ENCODE measurements around the gene ZNF268. TPM values are rescaled to one million over a fixed set of nuclear protein-coding genes. Genes with fewer than 3 reads are reported as not detected.

ZNF268 gene
- total RNA-seq, 1 donor from 2014 or later, result 15.7 TPM

DNA sequence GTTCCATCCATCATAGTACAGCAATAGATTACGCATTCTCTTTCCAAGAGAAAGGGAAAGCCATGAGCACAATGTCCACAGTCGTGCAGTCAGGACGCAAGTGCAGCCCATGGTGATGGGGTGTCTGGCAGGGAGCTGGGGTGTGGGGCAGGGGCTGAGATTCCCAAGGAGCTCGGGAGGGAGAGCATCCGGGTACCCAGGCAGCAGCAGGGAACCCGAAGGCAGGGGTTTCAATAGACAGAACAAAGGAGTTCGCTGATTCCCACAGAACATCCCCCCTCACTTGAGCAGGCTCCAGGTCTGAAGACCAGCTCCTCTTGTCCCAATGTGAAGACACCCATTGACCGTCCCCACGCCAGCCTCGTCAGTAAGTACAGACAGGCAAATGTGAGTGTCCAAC is 40.9 kb downstream of the ZNF268 start:
- Histone ChIP-seq H3K9ac (ENCODE audit: low read depth in 1 of 3, low read length in 3 of 3) (no peak overlapping the region), H3K36me3 (ENCODE audit: control insufficient read depth in 3 of 3, insufficient read depth in 3 of 3, low read length in 3 of 3) (no peaks in the 10 kb centered on the region), H3K9me3 (ENCODE audit: control insufficient read depth in 3 of 3, low read length in 3 of 3) (peaks cover 11 to 40% (median 25%) of the 10 kb centered on the region in 3 donors), H3K27ac (ENCODE audit: low read depth, low read length) (no peak overlapping the region), H3K4me1 (ENCODE audit: control insufficient read depth in 3 of 3, insufficient read depth in 3 of 3, low read length in 3 of 3) (no peaks in the 10 kb centered on the region), H3K4me3 (ENCODE audit: low read length in 3 of 3) (peak overlapping the region in 1 of 3 donors; percentile 14), H3K27me3 (ENCODE audit: control insufficient read depth in 3 of 3, insufficient read depth in 3 of 3, low read length in 3 of 3) (no peaks in the 10 kb centered on the region)

DNA sequence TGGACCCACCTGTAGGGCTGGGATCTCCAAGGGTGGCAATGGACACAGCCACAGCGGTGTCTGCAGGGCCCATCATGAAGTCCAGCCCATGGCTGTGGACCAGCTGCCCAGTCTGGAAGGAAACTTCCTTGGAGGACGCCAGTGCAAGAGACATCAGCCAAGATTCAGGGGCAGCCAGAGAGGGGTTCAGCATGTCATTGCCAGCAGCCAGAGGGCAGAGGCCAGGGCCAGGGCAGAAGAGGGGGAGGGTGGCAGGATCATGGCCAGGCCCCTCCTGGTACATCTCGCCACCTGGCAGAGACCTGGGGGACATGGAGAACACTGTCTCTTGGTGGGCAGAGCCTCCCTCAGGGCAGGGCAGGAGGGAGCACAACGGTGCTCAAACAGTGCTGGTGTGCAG is 44.2 kb downstream of the ZNF268 start:
- H3K27ac ChIP-seq (ENCODE audit: low read depth, low read length), result no peak overlapping the region
- H3K9me3 ChIP-seq (ENCODE audit: control insufficient read depth in 3 of 3, low read length in 3 of 3), result peaks cover 6 to 27% (median 9%) of the 10 kb centered on the region in 3 donors
- H3K4me1 ChIP-seq (ENCODE audit: control insufficient read depth in 3 of 3, insufficient read depth in 3 of 3, low read length in 3 of 3), result no peaks in the 10 kb centered on the region
- no peaks in the 10 kb centered on the region for H3K27me3 ChIP-seq (ENCODE audit: control insufficient read depth in 3 of 3, insufficient read depth in 3 of 3, low read length in 3 of 3)
- no peaks in the 10 kb centered on the region for H3K36me3 ChIP-seq (ENCODE audit: control insufficient read depth in 3 of 3, insufficient read depth in 3 of 3, low read length in 3 of 3)
- no peak overlapping the region for H3K4me3 ChIP-seq (ENCODE audit: low read length in 3 of 3)
- H3K9ac ChIP-seq (ENCODE audit: low read depth in 1 of 3, low read length in 3 of 3), result no peak overlapping the region

GRCh38 chr12:133226690-133227089 is 45.4 kb downstream of the ZNF268 start:
- H3K9ac ChIP-seq (ENCODE audit: low read depth in 1 of 3, low read length in 3 of 3), result no peak overlapping the region
- peaks cover 4 to 26% (median 9%) of the 10 kb centered on the region in 3 donors for H3K9me3 ChIP-seq (ENCODE audit: control insufficient read depth in 3 of 3, low read length in 3 of 3)
- no peaks in the 10 kb centered on the region for H3K4me1 ChIP-seq (ENCODE audit: control insufficient read depth in 3 of 3, insufficient read depth in 3 of 3, low read length in 3 of 3)
- H3K27ac ChIP-seq (ENCODE audit: low read depth, low read length), result no peak overlapping the region
- H3K27me3 ChIP-seq (ENCODE audit: control insufficient read depth in 3 of 3, insufficient read depth in 3 of 3, low read length in 3 of 3), result no peaks in the 10 kb centered on the region
- no peak overlapping the region for H3K4me3 ChIP-seq (ENCODE audit: low read length in 3 of 3)
- no peaks in the 10 kb centered on the region for H3K36me3 ChIP-seq (ENCODE audit: control insufficient read depth in 3 of 3, insufficient read depth in 3 of 3, low read length in 3 of 3)

DNA sequence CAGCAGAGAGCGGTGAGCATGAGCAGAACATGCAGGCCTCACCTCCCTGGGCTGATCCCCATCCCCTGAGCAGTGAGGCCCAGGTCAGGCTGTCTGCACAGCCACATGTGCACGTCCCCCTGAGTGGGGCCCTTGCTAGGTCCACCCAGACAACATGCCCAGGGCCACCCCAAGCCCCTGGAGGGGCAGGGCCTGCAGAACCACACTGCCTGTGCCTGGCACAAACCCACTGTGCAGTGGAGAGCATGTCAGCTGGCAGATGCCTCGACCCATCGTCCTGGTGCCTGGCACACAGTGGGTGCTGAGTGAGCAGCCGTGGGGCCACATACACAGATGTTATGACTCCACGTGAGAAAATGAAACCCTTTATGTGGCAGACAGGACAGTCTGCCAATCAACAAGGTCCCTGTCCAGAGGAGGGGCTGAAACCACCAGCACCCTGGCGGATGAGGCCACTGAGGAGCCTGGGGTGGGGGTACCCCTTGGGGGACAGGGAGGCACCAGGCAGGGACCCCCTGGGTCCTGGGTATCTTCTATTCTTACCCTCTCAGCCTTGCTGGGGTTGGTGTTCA is 46.1 kb downstream of the ZNF268 start:
- no peak overlapping the region for H3K27ac ChIP-seq (ENCODE audit: low read depth, low read length)
- no peak overlapping the region for H3K4me3 ChIP-seq (ENCODE audit: low read length in 3 of 3)
- H3K9ac ChIP-seq (ENCODE audit: low read depth in 1 of 3, low read length in 3 of 3), result no peak overlapping the region
- H3K27me3 ChIP-seq (ENCODE audit: control insufficient read depth in 3 of 3, insufficient read depth in 3 of 3, low read length in 3 of 3), result no peaks in the 10 kb centered on the region
- no peaks in the 10 kb centered on the region for H3K36me3 ChIP-seq (ENCODE audit: control insufficient read depth in 3 of 3, insufficient read depth in 3 of 3, low read length in 3 of 3)
- H3K4me1 ChIP-seq (ENCODE audit: control insufficient read depth in 3 of 3, insufficient read depth in 3 of 3, low read length in 3 of 3), result no peaks in the 10 kb centered on the region
- H3K9me3 ChIP-seq (ENCODE audit: control insufficient read depth in 3 of 3, low read length in 3 of 3), result peaks cover 4 to 24% (median 9%) of the 10 kb centered on the region in 3 donors

- H3K9me3 ChIP-seq (ENCODE audit: control insufficient read depth in 3 of 3, low read length in 3 of 3), result peaks cover 3 to 21% (median 4%) of the 10 kb centered on the region in 3 donors
- no peaks in the 10 kb centered on the region for H3K36me3 ChIP-seq (ENCODE audit: control insufficient read depth in 3 of 3, insufficient read depth in 3 of 3, low read length in 3 of 3)
- H3K4me1 ChIP-seq (ENCODE audit: control insufficient read depth in 3 of 3, insufficient read depth in 3 of 3, low read length in 3 of 3), result no peaks in the 10 kb centered on the region
- no peak overlapping the region for H3K9ac ChIP-seq (ENCODE audit: low read depth in 1 of 3, low read length in 3 of 3)
- H3K4me3 ChIP-seq (ENCODE audit: low read length in 3 of 3), result no peak overlapping the region
- no peak overlapping the region for H3K27ac ChIP-seq (ENCODE audit: low read depth, low read length)
- no peaks in the 10 kb centered on the region for H3K27me3 ChIP-seq (ENCODE audit: control insufficient read depth in 3 of 3, insufficient read depth in 3 of 3, low read length in 3 of 3)
These were observed 49.7 kb downstream of the ZNF268 start for GRCh38 chr12:133231001-133231400.

GRCh38 chr12:133233006-133233405 is 51.7 kb downstream of the ZNF268 start:
- Histone ChIP-seq H3K27me3 (ENCODE audit: control insufficient read depth in 3 of 3, insufficient read depth in 3 of 3, low read length in 3 of 3) (no peaks in the 10 kb centered on the region), H3K36me3 (ENCODE audit: control insufficient read depth in 3 of 3, insufficient read depth in 3 of 3, low read length in 3 of 3) (no peaks in the 10 kb centered on the region), H3K4me1 (ENCODE audit: control insufficient read depth in 3 of 3, insufficient read depth in 3 of 3, low read length in 3 of 3) (no peaks in the 10 kb centered on the region), H3K9me3 (ENCODE audit: control insufficient read depth in 3 of 3, low read length in 3 of 3) (peaks cover 0 to 13% (median 4%) of the 10 kb centered on the region in 3 donors), H3K4me3 (ENCODE audit: low read length in 3 of 3) (no peak overlapping the region), H3K9ac (ENCODE audit: low read depth in 1 of 3, low read length in 3 of 3) (no peak overlapping the region), H3K27ac (ENCODE audit: low read depth, low read length) (no peak overlapping the region)

DNA sequence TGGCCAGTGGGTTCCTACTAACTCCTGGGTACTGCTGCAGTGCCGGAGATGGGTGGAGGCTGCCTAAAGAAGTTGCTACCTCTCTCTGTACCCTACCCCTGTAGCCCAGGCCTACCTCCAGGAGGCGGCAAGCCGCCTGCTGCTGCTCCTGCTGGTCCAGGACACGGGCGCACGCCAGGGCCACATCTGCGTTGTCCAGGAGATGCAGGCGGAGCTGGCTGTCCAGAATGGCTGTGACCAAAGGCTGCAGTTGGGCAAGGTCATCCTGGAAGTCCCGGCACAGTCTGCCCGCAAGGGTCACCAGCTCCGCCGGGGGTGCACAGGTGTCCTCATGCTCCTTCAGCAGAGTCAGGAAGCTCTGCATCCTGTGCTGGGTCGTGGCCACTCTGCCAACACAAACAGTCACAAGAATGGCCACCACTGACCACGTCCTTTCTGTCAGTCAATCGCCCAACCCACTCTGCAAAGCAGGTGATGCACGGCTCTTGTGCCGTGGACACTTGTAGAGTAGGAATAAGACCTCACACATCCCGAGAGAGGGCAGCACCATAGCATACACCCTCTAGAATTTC is 52.8 kb downstream of the ZNF268 start:
- no peak overlapping the region for H3K27ac ChIP-seq (ENCODE audit: low read depth, low read length)
- no peaks in the 10 kb centered on the region for H3K36me3 ChIP-seq (ENCODE audit: control insufficient read depth in 3 of 3, insufficient read depth in 3 of 3, low read length in 3 of 3)
- H3K27me3 ChIP-seq (ENCODE audit: control insufficient read depth in 3 of 3, insufficient read depth in 3 of 3, low read length in 3 of 3), result no peaks in the 10 kb centered on the region
- H3K4me3 ChIP-seq (ENCODE audit: low read length in 3 of 3), result no peak overlapping the region
- H3K4me1 ChIP-seq (ENCODE audit: control insufficient read depth in 3 of 3, insufficient read depth in 3 of 3, low read length in 3 of 3), result no peaks in the 10 kb centered on the region
- H3K9ac ChIP-seq (ENCODE audit: low read depth in 1 of 3, low read length in 3 of 3), result no peak overlapping the region
- peaks cover 3 to 13% (median 4%) of the 10 kb centered on the region in 3 donors for H3K9me3 ChIP-seq (ENCODE audit: control insufficient read depth in 3 of 3, low read length in 3 of 3)

DNA sequence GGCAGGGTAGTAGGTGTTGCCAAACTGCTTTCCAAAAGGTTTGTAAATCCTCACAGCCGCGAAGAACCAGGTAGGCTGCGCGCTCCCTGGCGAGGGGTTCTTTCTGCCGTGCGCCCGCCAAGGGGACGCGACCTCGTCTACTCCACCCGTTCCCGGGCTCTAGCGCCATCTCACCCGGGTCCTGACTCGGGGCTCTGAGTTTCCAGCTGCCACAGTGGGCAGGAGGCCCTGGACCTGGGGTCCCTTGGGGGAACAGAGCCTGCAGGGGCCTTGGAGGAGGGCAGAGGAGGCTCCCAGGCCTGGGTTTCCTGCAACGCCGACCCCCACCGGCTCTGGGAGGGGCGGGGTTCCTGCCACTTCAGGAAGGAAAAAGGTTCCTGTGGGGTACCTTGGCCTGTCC is 53.7 kb downstream of the ZNF268 start:
- H3K27me3 ChIP-seq (ENCODE audit: control insufficient read depth in 3 of 3, insufficient read depth in 3 of 3, low read length in 3 of 3), result no peaks in the 10 kb centered on the region
- no peak overlapping the region for H3K27ac ChIP-seq (ENCODE audit: low read depth, low read length)
- H3K4me3 ChIP-seq (ENCODE audit: low read length in 3 of 3), result no peak overlapping the region
- H3K36me3 ChIP-seq (ENCODE audit: control insufficient read depth in 3 of 3, insufficient read depth in 3 of 3, low read length in 3 of 3), result no peaks in the 10 kb centered on the region
- no peak overlapping the region for H3K9ac ChIP-seq (ENCODE audit: low read depth in 1 of 3, low read length in 3 of 3)
- H3K4me1 ChIP-seq (ENCODE audit: control insufficient read depth in 3 of 3, insufficient read depth in 3 of 3, low read length in 3 of 3), result no peaks in the 10 kb centered on the region
- H3K9me3 ChIP-seq (ENCODE audit: control insufficient read depth in 3 of 3, low read length in 3 of 3), result peaks cover 3 to 11% (median 4%) of the 10 kb centered on the region in 3 donors

DNA sequence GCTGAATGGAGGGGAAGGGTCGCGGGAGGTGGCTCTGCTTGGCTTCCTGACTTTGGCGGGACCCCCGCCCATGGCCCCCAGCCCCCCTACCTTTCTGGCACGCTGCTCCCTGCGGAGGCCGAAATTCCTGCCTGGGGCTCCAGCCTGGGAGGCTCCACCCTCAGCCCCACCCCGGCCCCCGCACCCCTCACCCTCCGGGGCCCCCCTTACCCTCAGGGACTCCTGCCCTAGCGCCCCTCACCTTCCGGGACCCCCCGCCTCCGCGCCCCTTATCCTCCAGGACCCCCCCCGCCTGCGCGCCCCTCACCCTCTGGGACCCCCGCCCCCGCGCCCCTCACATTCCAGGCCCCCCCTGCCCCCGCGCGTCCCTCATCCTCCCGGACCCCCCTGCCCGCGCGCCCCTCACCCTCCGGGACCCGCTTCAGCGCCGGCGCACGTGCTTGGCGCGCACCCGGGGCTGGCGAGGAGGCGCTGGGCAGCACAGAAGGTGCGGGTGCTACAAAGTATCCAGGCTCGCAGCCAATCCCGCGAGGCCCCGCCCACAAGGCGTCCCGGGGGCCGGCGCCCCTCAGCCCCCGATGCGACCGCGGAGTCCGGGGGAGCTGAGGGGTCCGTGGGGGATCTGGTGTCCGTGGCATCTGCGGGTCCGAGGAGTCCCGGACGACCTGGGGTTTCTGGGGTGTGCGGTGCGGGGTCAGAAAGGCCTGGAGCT is 54.3 kb downstream of the ZNF268 start, which contains the start of gene ANHX:
ANHX (minus strand) TSS at position 477 of the 712 bp plus-strand sequence. CDS start 1,521 bp downstream, outside the sequence.
- Histone ChIP-seq H3K4me3 (ENCODE audit: low read length in 3 of 3) (no peak within 1 kb of the TSS), H3K4me1 (ENCODE audit: control insufficient read depth in 3 of 3, insufficient read depth in 3 of 3, low read length in 3 of 3) (no peaks in the 10 kb centered on the region), H3K27ac (ENCODE audit: low read depth, low read length) (no peak within 1 kb of the TSS), H3K36me3 (ENCODE audit: control insufficient read depth in 3 of 3, insufficient read depth in 3 of 3, low read length in 3 of 3) (no peaks in the 10 kb centered on the region), H3K9me3 (ENCODE audit: control insufficient read depth in 3 of 3, low read length in 3 of 3) (peaks cover 3 to 11% (median 4%) of the 10 kb centered on the region in 3 donors), H3K9ac (ENCODE audit: low read depth in 1 of 3, low read length in 3 of 3) (no peak within 1 kb of the TSS), H3K27me3 (ENCODE audit: control insufficient read depth in 3 of 3, insufficient read depth in 3 of 3, low read length in 3 of 3) (no peaks in the 10 kb centered on the region)

- Histone ChIP-seq H3K36me3 (ENCODE audit: control insufficient read depth in 3 of 3, insufficient read depth in 3 of 3, low read length in 3 of 3) (no peaks in the 10 kb centered on the region), H3K9ac (ENCODE audit: low read depth in 1 of 3, low read length in 3 of 3) (no peak overlapping the region), H3K4me3 (ENCODE audit: low read length in 3 of 3) (no peak overlapping the region), H3K27ac (ENCODE audit: low read depth, low read length) (no peak overlapping the region), H3K9me3 (ENCODE audit: control insufficient read depth in 3 of 3, low read length in 3 of 3) (peaks cover 3 to 11% (median 4%) of the 10 kb centered on the region in 3 donors), H3K4me1 (ENCODE audit: control insufficient read depth in 3 of 3, insufficient read depth in 3 of 3, low read length in 3 of 3) (no peaks in the 10 kb centered on the region), H3K27me3 (ENCODE audit: control insufficient read depth in 3 of 3, insufficient read depth in 3 of 3, low read length in 3 of 3) (no peaks in the 10 kb centered on the region)
These were observed 54.8 kb downstream of the ZNF268 start for GRCh38 chr12:133236144-133236543.
